Measurements from ENCODE around the gene DNAH12.
A peak's percentile ranks its signal among the peaks of the same experiment; 100 is the strongest.
"Not testable (repeated sequence)": the region's sequence is repeated elsewhere in the genome, so short reads cannot be mapped to it uniquely, and the experiment has no call there.

DNAH12 gene

GRCh38 chr3:57356275-57356674 lies 187.9 kb downstream of the DNAH12 start:
- DNase-seq (ENCODE audit: low spot score); H3K27me3 Mint-ChIP-seq (ENCODE audit: low read depth); H3K36me3 Mint-ChIP-seq (ENCODE audit: low read depth); H3K4me3 Mint-ChIP-seq; H3K4me1 Mint-ChIP-seq (ENCODE audit: low read depth); H3K9me3 Mint-ChIP-seq; H3K27ac Mint-ChIP-seq: not testable (repeated sequence)

- Mint-ChIP-seq H3K27me3 (ENCODE audit: low read depth) (peaks cover 6% of the 10 kb centered on the region), H3K4me1 (ENCODE audit: low read depth) (no peaks in the 10 kb centered on the region)
Observed at GRCh38 chr3:57354768-57355167, 189.4 kb downstream of the DNAH12 start.

GRCh38 chr3:57350271-57350670 lies 193.9 kb downstream of the DNAH12 start:
- no peak for DNase-seq (ENCODE audit: low spot score)
- Mint-ChIP-seq H3K4me3 (no peak overlapping the region), H3K27ac (no peak overlapping the region), H3K27me3 (ENCODE audit: low read depth) (peaks cover 20% of the 10 kb centered on the region), H3K36me3 (ENCODE audit: low read depth) (no peaks in the 10 kb centered on the region), H3K9me3 (no peaks in the 10 kb centered on the region), H3K4me1 (ENCODE audit: low read depth) (peaks cover 2% of the 10 kb centered on the region)

More at GRCh38 chr3:57354768-57355167, 189.4 kb downstream of the DNAH12 start:
- H3K36me3 Mint-ChIP-seq (ENCODE audit: low read depth) = no peaks in the 10 kb centered on the region
- no peak overlapping the region for H3K27ac Mint-ChIP-seq
- H3K9me3 Mint-ChIP-seq = no peaks in the 10 kb centered on the region
- no peak for DNase-seq (ENCODE audit: low spot score)
- no peak overlapping the region for H3K4me3 Mint-ChIP-seq

- not testable (repeated sequence) for H3K4me1 Mint-ChIP-seq (ENCODE audit: low read depth); H3K9me3 Mint-ChIP-seq; H3K36me3 Mint-ChIP-seq (ENCODE audit: low read depth); H3K4me3 Mint-ChIP-seq; H3K27ac Mint-ChIP-seq; DNase-seq (ENCODE audit: low spot score)
- peaks cover 31% of the 10 kb centered on the region for H3K27me3 Mint-ChIP-seq (ENCODE audit: low read depth)
Observed at GRCh38 chr3:57339071-57339642, 205.0 kb downstream of the DNAH12 start.

- H3K36me3 Mint-ChIP-seq (ENCODE audit: low read depth) = not testable (repeated sequence)
- H3K27me3 Mint-ChIP-seq (ENCODE audit: low read depth) = peaks cover 27% of the 10 kb centered on the region
Observed at GRCh38 chr3:57338272-57339070, 205.7 kb downstream of the DNAH12 start.

GRCh38 chr3:57335283-57335938 lies 208.7 kb downstream of the DNAH12 start:
- Mint-ChIP-seq H3K4me3 (no peak overlapping the region), H3K9me3 (no peaks in the 10 kb centered on the region), H3K4me1 (ENCODE audit: low read depth) (no peaks in the 10 kb centered on the region), H3K27me3 (ENCODE audit: low read depth) (peaks cover 24% of the 10 kb centered on the region), H3K27ac (no peak overlapping the region), H3K36me3 (ENCODE audit: low read depth) (no peaks in the 10 kb centered on the region)
- no peak for DNase-seq (ENCODE audit: low spot score)

More at GRCh38 chr3:57338272-57339070, 205.7 kb downstream of the DNAH12 start:
- not testable (repeated sequence) for H3K9me3 Mint-ChIP-seq; H3K4me1 Mint-ChIP-seq (ENCODE audit: low read depth); H3K4me3 Mint-ChIP-seq; H3K27ac Mint-ChIP-seq; DNase-seq (ENCODE audit: low spot score)

GRCh38 chr3:57331078-57331610 lies 213.0 kb downstream of the DNAH12 start:
- Mint-ChIP-seq H3K27me3 (ENCODE audit: low read depth) (peaks cover 18% of the 10 kb centered on the region), H3K9me3 (no peaks in the 10 kb centered on the region), H3K36me3 (ENCODE audit: low read depth) (no peaks in the 10 kb centered on the region), H3K27ac (no peak overlapping the region), H3K4me1 (ENCODE audit: low read depth) (no peaks in the 10 kb centered on the region), H3K4me3 (no peak overlapping the region)
- DNase-seq (ENCODE audit: low spot score) = no peak

- not testable (repeated sequence) for H3K27ac Mint-ChIP-seq; H3K4me1 Mint-ChIP-seq (ENCODE audit: low read depth); H3K36me3 Mint-ChIP-seq (ENCODE audit: low read depth); H3K4me3 Mint-ChIP-seq; H3K9me3 Mint-ChIP-seq; DNase-seq (ENCODE audit: low spot score)
- peaks cover 12% of the 10 kb centered on the region for H3K27me3 Mint-ChIP-seq (ENCODE audit: low read depth)
Observed at GRCh38 chr3:57326498-57326897, 217.6 kb downstream of the DNAH12 start.

GRCh38 chr3:57314204-57314603 lies 229.9 kb downstream of the DNAH12 start:
- Mint-ChIP-seq H3K9me3 (no peaks in the 10 kb centered on the region), H3K27me3 (ENCODE audit: low read depth) (peaks cover 25% of the 10 kb centered on the region), H3K4me3 (no peak overlapping the region), H3K4me1 (ENCODE audit: low read depth) (no peaks in the 10 kb centered on the region), H3K27ac (no peak overlapping the region), H3K36me3 (ENCODE audit: low read depth) (no peaks in the 10 kb centered on the region)
- DNase-seq (ENCODE audit: low spot score) = no peak

- H3K36me3 Mint-ChIP-seq (ENCODE audit: low read depth) = no peaks in the 10 kb centered on the region
- H3K4me1 Mint-ChIP-seq (ENCODE audit: low read depth) = no peaks in the 10 kb centered on the region
- DNase-seq (ENCODE audit: low spot score) = no peak
- no peaks in the 10 kb centered on the region for H3K9me3 Mint-ChIP-seq
- no peak overlapping the region for H3K27ac Mint-ChIP-seq
- H3K27me3 Mint-ChIP-seq (ENCODE audit: low read depth) = no peaks in the 10 kb centered on the region
- no peak overlapping the region for H3K4me3 Mint-ChIP-seq
Observed at GRCh38 chr3:57309769-57310360, 234.3 kb downstream of the DNAH12 start.

GRCh38 chr3:57303520-57303919 lies 240.6 kb downstream of the DNAH12 start:
- not testable (repeated sequence) for H3K4me3 Mint-ChIP-seq; H3K9me3 Mint-ChIP-seq; H3K36me3 Mint-ChIP-seq (ENCODE audit: low read depth); H3K27me3 Mint-ChIP-seq (ENCODE audit: low read depth); H3K4me1 Mint-ChIP-seq (ENCODE audit: low read depth); DNase-seq (ENCODE audit: low spot score); H3K27ac Mint-ChIP-seq

- DNase-seq (ENCODE audit: low spot score) = peak; percentile 6
- Mint-ChIP-seq H3K4me1 (ENCODE audit: low read depth) (no peaks in the 10 kb centered on the region), H3K36me3 (ENCODE audit: low read depth) (no peaks in the 10 kb centered on the region), H3K27ac (no peak overlapping the region), H3K4me3 (no peak overlapping the region), H3K9me3 (no peaks in the 10 kb centered on the region), H3K27me3 (ENCODE audit: low read depth) (peaks cover 14% of the 10 kb centered on the region)
Observed at GRCh38 chr3:57298041-57298440, 246.1 kb downstream of the DNAH12 start.

GRCh38 chr3:57292897-57293526 lies 251.1 kb downstream of the DNAH12 start:
- Mint-ChIP-seq H3K4me1 (ENCODE audit: low read depth) (peaks cover 2% of the 10 kb centered on the region), H3K27ac (no peak overlapping the region), H3K27me3 (ENCODE audit: low read depth) (peaks cover 18% of the 10 kb centered on the region), H3K4me3 (no peak overlapping the region), H3K36me3 (ENCODE audit: low read depth) (no peaks in the 10 kb centered on the region), H3K9me3 (no peaks in the 10 kb centered on the region)
- no peak for DNase-seq (ENCODE audit: low spot score)

Measured in T-helper 2 cell treated with Interferon-gamma antibody and Interleukin-4, amounts not matched to agents 5 μg/mL and 100 μg/mL, for 36 hours (primary cell).